Measurements from ENCODE around the gene COX17.

DNA sequence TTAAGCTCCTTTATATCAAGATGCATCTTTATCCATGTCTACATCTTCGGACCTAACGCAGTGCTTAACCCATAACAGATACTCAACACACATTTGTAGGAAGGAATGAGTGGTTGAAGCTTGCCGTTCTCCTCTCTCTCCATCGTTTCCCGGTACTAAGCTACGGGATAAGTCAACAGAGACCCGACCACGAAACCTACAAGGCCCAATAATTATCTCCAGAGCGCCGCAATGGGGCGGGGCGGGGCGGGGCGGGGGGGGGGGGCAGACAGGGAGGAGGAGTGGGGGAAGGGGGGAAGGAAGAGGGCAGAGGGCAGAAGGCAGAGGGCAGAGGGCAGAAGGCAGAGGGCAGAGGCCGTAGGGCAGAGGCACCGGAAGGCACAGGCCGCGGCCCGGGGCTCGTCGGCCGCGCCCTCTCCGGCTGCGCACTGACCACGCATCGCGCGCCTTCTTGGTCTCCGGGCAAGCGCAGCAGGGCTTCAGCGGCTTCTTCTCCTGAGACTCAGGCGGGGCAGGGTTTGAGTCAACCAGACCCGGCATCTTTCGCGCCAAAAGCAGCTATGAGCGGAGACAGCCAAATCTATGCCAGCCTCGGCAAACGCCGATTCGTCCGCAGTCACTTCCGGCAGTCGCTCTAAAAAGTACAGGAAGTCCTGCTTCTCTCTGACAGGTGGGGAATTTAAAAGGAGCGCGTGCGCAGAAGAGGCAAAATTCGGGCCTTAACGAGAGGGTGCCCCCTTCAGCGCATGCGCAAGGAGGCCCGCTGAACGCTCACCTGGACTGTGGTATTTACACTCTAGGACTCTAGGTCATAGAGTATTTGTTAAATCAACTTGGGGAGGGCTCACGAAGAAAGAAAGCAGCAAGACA, at the start of gene COX17:
- TF ChIP-seq FOXA1 (IDR thresholded peaks at IDR 0.05), result no peak
- no peak for TF ChIP-seq FOXM1 (IDR thresholded peaks at IDR 0.05; ENCODE audit: borderline replicate concordance)
- TF ChIP-seq FOXK2 (IDR thresholded peaks at IDR 0.05), result peak; percentile 48; the same call in 1 of the 2 replicates
- TF ChIP-seq CTBP1 (IDR thresholded peaks at IDR 0.05; ENCODE audit: borderline replicate concordance), result no peak
- TF ChIP-seq SUZ12 (IDR thresholded peaks at IDR 0.05), result no peak
- TF ChIP-seq LEF1 (IDR thresholded peaks at IDR 0.05; ENCODE audit: borderline replicate concordance), result no peak
- no peak for TF ChIP-seq SP1 (IDR thresholded peaks at IDR 0.05)
- no peak for TF ChIP-seq TARDBP (IDR thresholded peaks at IDR 0.05)
- TF ChIP-seq ZNF384 (IDR thresholded peaks at IDR 0.05), result no peak
- no peak for TF ChIP-seq NFRKB (IDR thresholded peaks at IDR 0.05)
- TF ChIP-seq ELF4 (IDR thresholded peaks at IDR 0.05), result peak; percentile 59
- no peak for TF ChIP-seq BHLHE40 (IDR thresholded peaks at IDR 0.05; ENCODE audit: borderline replicate concordance)
- TF ChIP-seq ARNT (IDR thresholded peaks at IDR 0.05), result no peak

All from HEK293T (cell line).